ENCODE results near the gene CAMKK2. TPM values are rescaled to one million over a fixed set of nuclear protein-coding genes. Genes with fewer than 3 reads are reported as not detected.

CAMKK2 gene
- total and polyA plus RNA-seq, 2 donors: 11.2 to 14.0 TPM

- H3K36me3 ChIP-seq (ENCODE audit: control insufficient read depth in 2 of 2, insufficient read depth in 2 of 2, low read length in 1 of 2): peaks cover 4 to 10% of the 10 kb centered on the region in 2 donors
- H3K27ac ChIP-seq (ENCODE audit: low read depth in 1 of 2, low read length in 1 of 2): no peak overlapping the region
- H3K27me3 ChIP-seq (ENCODE audit: control insufficient read depth in 2 of 2, insufficient read depth in 1 of 2, low read length in 1 of 2): peaks cover 0 to 2% of the 10 kb centered on the region in 2 donors
- no peak overlapping the region for H3K4me3 ChIP-seq (ENCODE audit: low read length in 2 of 2)
- peaks cover 8 to 23% of the 10 kb centered on the region in 2 donors for H3K4me1 ChIP-seq (ENCODE audit: control insufficient read depth in 2 of 2, insufficient read depth in 2 of 2, low read length in 2 of 2)
- no peak for DNase-seq (ENCODE audit: low read depth in 6 of 9, low spot score in 9 of 9)
- H3K9me3 ChIP-seq (ENCODE audit: control insufficient read depth in 2 of 2, insufficient read depth in 1 of 2, low read length in 1 of 2): no peaks in the 10 kb centered on the region
- 92% methylated on average over 10 of the region's 10 CpGs for WGBS
Measured at GRCh38 chr12:121294151-121294889, 2.2 kb downstream of the CAMKK2 start.

DNA sequence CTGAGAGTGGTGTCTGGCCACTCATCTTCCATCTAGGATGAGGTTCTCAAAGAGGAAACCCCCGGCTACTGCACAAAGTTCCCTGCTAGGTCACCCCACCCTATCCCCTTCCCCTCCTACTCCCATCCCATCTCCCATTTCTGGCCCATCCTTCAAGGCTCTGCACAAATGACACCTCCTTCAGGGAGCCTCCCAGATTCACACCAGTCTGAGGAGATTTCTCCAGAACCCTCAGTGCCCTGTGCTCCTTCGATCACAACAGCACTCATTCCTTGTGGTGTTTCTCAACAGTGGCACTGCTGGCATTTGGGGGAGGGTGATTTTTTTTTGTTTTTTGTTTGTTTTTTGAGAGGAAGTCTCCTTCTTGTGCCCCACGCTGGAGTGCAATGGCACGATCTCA, 2.9 kb downstream of the CAMKK2 start:
- Histone ChIP-seq H3K4me1 (ENCODE audit: control insufficient read depth in 2 of 2, insufficient read depth in 2 of 2, low read length in 2 of 2) (peaks cover 9 to 23% of the 10 kb centered on the region in 2 donors), H3K4me3 (ENCODE audit: low read length in 2 of 2) (no peak overlapping the region), H3K27ac (ENCODE audit: low read depth in 1 of 2, low read length in 1 of 2) (no peak overlapping the region), H3K27me3 (ENCODE audit: control insufficient read depth in 2 of 2, insufficient read depth in 1 of 2, low read length in 1 of 2) (peaks cover 0 to 2% of the 10 kb centered on the region in 2 donors), H3K9me3 (ENCODE audit: control insufficient read depth in 2 of 2, insufficient read depth in 1 of 2, low read length in 1 of 2) (no peaks in the 10 kb centered on the region), H3K36me3 (ENCODE audit: control insufficient read depth in 2 of 2, insufficient read depth in 2 of 2, low read length in 1 of 2) (peaks cover 4 to 10% of the 10 kb centered on the region in 2 donors)
- 98% methylated on average over 4 of the region's 4 CpGs for WGBS
- DNase-seq (ENCODE audit: low read depth in 6 of 9, low spot score in 9 of 9): no peak

GRCh38 chr12:121290410-121290809, 6.1 kb downstream of the CAMKK2 start:
- peaks cover 7 to 12% of the 10 kb centered on the region in 2 donors for H3K4me1 ChIP-seq (ENCODE audit: control insufficient read depth in 2 of 2, insufficient read depth in 2 of 2, low read length in 2 of 2)
- WGBS: 99% methylated on average over 5 of the region's 5 CpGs
- H3K27ac ChIP-seq (ENCODE audit: low read depth in 1 of 2, low read length in 1 of 2): no peak overlapping the region

DNA sequence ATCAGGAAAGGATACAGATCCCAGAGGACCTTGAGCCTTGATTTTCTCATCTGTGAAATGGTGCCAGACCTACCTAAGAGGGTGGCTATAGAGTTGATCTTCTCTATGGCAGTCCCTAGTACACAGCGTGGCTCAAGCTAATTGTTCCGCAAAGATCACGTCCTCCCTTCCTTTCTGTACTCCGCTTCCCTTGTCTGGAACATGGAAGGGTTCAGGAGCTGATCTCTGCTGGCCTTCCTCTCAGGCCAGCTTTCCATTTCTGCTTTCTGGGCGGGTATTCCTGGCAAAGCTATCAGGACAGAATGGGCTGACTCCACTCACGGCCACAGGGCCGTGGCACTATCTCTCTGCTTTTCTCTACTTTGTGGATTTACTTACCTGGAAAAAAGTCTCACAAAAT, 6.5 kb downstream of the CAMKK2 start:
- Histone ChIP-seq H3K4me3 (ENCODE audit: low read length in 2 of 2) (no peak overlapping the region), H3K27me3 (ENCODE audit: control insufficient read depth in 2 of 2, insufficient read depth in 1 of 2, low read length in 1 of 2) (no peaks in the 10 kb centered on the region), H3K27ac (ENCODE audit: low read depth in 1 of 2, low read length in 1 of 2) (no peak overlapping the region), H3K9me3 (ENCODE audit: control insufficient read depth in 2 of 2, insufficient read depth in 1 of 2, low read length in 1 of 2) (no peaks in the 10 kb centered on the region), H3K36me3 (ENCODE audit: control insufficient read depth in 2 of 2, insufficient read depth in 2 of 2, low read length in 1 of 2) (peaks cover 4 to 10% of the 10 kb centered on the region in 2 donors), H3K4me1 (ENCODE audit: control insufficient read depth in 2 of 2, insufficient read depth in 2 of 2, low read length in 2 of 2) (peaks cover 5 to 8% of the 10 kb centered on the region in 2 donors)
- 98% methylated on average over 7 of the region's 7 CpGs for WGBS
- DNase-seq (ENCODE audit: low read depth in 6 of 9, low spot score in 9 of 9): no peak

More at GRCh38 chr12:121290410-121290809, 6.1 kb downstream of the CAMKK2 start:
- H3K4me3 ChIP-seq (ENCODE audit: low read length in 2 of 2): no peak overlapping the region
- peaks cover 4 to 10% of the 10 kb centered on the region in 2 donors for H3K36me3 ChIP-seq (ENCODE audit: control insufficient read depth in 2 of 2, insufficient read depth in 2 of 2, low read length in 1 of 2)
- H3K27me3 ChIP-seq (ENCODE audit: control insufficient read depth in 2 of 2, insufficient read depth in 1 of 2, low read length in 1 of 2): no peaks in the 10 kb centered on the region
- H3K9me3 ChIP-seq (ENCODE audit: control insufficient read depth in 2 of 2, insufficient read depth in 1 of 2, low read length in 1 of 2): no peaks in the 10 kb centered on the region
- DNase-seq (ENCODE audit: low read depth in 6 of 9, low spot score in 9 of 9): no peak

- Histone ChIP-seq H3K27me3 (ENCODE audit: control insufficient read depth in 2 of 2, insufficient read depth in 1 of 2, low read length in 1 of 2) (no peaks in the 10 kb centered on the region), H3K27ac (ENCODE audit: low read depth in 1 of 2, low read length in 1 of 2) (no peak overlapping the region), H3K36me3 (ENCODE audit: control insufficient read depth in 2 of 2, insufficient read depth in 2 of 2, low read length in 1 of 2) (peaks cover 4 to 10% of the 10 kb centered on the region in 2 donors), H3K4me3 (ENCODE audit: low read length in 2 of 2) (no peak overlapping the region), H3K4me1 (ENCODE audit: control insufficient read depth in 2 of 2, insufficient read depth in 2 of 2, low read length in 2 of 2) (peaks cover 5 to 8% of the 10 kb centered on the region in 2 donors), H3K9me3 (ENCODE audit: control insufficient read depth in 2 of 2, insufficient read depth in 1 of 2, low read length in 1 of 2) (no peaks in the 10 kb centered on the region)
- DNase-seq (ENCODE audit: low read depth in 6 of 9, low spot score in 9 of 9): no peak
- 85% methylated on average over 9 of the region's 9 CpGs for WGBS
Measured at GRCh38 chr12:121288986-121289385, 7.5 kb downstream of the CAMKK2 start.

DNA sequence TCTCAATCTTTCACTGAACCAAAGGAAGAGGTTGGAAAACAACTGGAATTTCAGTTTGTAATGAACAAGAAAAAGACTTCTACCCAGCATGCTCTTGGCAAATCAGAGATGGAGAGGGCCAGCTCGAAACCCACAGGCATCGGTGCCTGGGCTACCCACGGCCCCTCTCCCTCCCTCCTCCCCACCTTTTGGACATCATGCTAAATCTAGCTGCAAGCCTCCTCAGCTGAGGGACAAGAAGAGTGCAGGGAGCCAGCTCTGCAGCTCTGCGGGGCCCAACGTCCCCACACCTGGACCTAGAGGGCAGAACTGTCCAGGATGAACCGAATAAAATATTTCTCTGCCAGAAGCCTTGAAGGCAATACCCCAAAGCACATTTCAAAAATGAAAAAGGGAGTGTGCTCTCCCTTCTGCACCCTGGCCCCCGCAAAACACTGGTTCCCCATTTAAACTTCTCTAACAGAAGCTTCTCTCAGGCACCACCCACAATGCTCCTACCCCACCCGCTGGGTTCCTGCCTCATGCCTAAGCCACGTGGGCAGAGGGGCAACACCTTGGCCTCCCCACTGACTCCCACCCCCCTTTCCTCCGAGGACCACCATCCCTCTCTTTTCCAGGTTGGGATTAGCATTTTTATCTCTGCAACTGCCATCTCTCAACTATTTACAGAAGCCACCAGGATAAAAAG, 8.2 kb downstream of the CAMKK2 start:
- no peak overlapping the region for H3K4me3 ChIP-seq (ENCODE audit: low read length in 2 of 2)
- peak overlapping the region in 1 of 2 donors; percentile 42 for H3K27ac ChIP-seq (ENCODE audit: low read depth in 1 of 2, low read length in 1 of 2)
- peaks cover 5% of the 10 kb centered on the region in 2 donors for H3K4me1 ChIP-seq (ENCODE audit: control insufficient read depth in 2 of 2, insufficient read depth in 2 of 2, low read length in 2 of 2)
- H3K36me3 ChIP-seq (ENCODE audit: control insufficient read depth in 2 of 2, insufficient read depth in 2 of 2, low read length in 1 of 2): peaks cover 4 to 11% of the 10 kb centered on the region in 2 donors
- no peaks in the 10 kb centered on the region for H3K27me3 ChIP-seq (ENCODE audit: control insufficient read depth in 2 of 2, insufficient read depth in 1 of 2, low read length in 1 of 2)
- WGBS: 39% methylated on average over 10 of the region's 10 CpGs
- no peak for DNase-seq (ENCODE audit: low read depth in 6 of 9, low spot score in 9 of 9)
- H3K9me3 ChIP-seq (ENCODE audit: control insufficient read depth in 2 of 2, insufficient read depth in 1 of 2, low read length in 1 of 2): no peaks in the 10 kb centered on the region

DNA sequence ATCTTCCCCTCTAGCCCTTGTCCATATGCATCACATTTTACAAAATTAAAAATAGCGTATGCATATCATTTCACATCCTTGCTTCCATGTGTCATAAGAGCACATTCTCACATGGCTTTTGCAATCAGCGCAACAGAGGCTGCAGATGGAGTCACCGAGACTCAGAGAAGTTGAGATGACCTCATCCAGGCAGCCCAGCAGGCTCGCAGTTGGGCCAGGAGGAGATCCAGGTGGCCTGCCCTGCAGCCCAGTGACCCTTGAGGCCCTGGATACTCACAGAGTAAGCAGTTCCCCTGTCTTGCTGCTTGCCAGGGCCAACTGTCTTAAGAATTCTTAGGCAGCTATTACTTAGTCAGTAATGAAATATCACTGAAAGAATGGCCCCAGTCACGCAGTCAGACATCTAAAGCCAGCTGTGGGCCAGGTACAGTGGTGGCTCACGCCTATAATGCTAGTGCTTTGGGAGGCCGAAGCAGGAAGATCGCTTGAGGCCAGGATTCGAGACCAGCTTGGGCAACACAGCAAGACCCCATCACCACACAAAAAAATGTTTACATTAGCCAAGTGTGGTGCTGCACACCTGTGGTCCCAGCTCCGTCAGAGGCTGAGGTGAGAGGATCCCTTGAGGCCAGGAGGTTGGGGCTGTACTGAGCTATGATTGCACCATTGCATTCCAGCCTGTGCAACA, 9.1 kb downstream of the CAMKK2 start:
- Histone ChIP-seq H3K4me3 (ENCODE audit: low read length in 2 of 2) (no peak overlapping the region), H3K4me1 (ENCODE audit: control insufficient read depth in 2 of 2, insufficient read depth in 2 of 2, low read length in 2 of 2) (peaks cover 5% of the 10 kb centered on the region in 2 donors), H3K27me3 (ENCODE audit: control insufficient read depth in 2 of 2, insufficient read depth in 1 of 2, low read length in 1 of 2) (no peaks in the 10 kb centered on the region), H3K36me3 (ENCODE audit: control insufficient read depth in 2 of 2, insufficient read depth in 2 of 2, low read length in 1 of 2) (peaks cover 0 to 16% of the 10 kb centered on the region in 2 donors), H3K9me3 (ENCODE audit: control insufficient read depth in 2 of 2, insufficient read depth in 1 of 2, low read length in 1 of 2) (no peaks in the 10 kb centered on the region), H3K27ac (ENCODE audit: low read depth in 1 of 2, low read length in 1 of 2) (no peak overlapping the region)
- DNase-seq (ENCODE audit: low read depth in 6 of 9, low spot score in 9 of 9): no peak
- 97% methylated on average over 10 of the region's 10 CpGs for WGBS

DNA sequence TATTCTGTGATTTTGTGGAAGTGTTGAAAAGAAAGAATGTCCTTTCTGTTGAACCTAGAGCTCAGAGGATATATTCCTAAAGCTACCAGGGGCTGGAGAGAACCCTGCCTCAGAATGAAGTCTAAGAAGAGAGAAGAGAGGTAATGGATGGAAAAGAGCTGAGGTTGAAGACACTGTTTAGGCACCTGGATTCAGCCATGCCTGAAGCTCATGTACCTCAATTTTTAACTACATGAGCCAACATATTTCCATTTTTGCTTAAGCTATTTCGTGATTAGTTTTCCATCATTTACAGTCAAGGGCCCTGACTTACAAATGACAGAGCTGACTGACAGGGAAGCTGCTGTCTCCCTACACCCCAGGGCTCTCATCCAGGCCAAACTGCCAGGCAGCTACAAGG, 10.7 kb downstream of the CAMKK2 start:
- Histone ChIP-seq H3K4me1 (ENCODE audit: control insufficient read depth in 2 of 2, insufficient read depth in 2 of 2, low read length in 2 of 2) (peaks cover 5% of the 10 kb centered on the region in 2 donors), H3K27ac (ENCODE audit: low read depth in 1 of 2, low read length in 1 of 2) (no peak overlapping the region), H3K36me3 (ENCODE audit: control insufficient read depth in 2 of 2, insufficient read depth in 2 of 2, low read length in 1 of 2) (peaks cover 0 to 8% of the 10 kb centered on the region in 2 donors), H3K4me3 (ENCODE audit: low read length in 2 of 2) (no peak overlapping the region), H3K27me3 (ENCODE audit: control insufficient read depth in 2 of 2, insufficient read depth in 1 of 2, low read length in 1 of 2) (no peaks in the 10 kb centered on the region), H3K9me3 (ENCODE audit: control insufficient read depth in 2 of 2, insufficient read depth in 1 of 2, low read length in 1 of 2) (no peaks in the 10 kb centered on the region)
- DNase-seq (ENCODE audit: low read depth in 6 of 9, low spot score in 9 of 9): no peak
- 100% methylated on average over 1 of the region's 1 CpG for WGBS

All from thymus (tissue), 11 donors.